GM21576 (cell line): ENCODE data around the gene RYR2.
A peak's percentile ranks its signal among the peaks of the same experiment; 100 is the strongest.

Experiments used
- ATAC-seq: cut with Tn5 transposase; IDR thresholded peaks from one replicate; pipeline ENCODE4 v1.9.1; 2021; ENCODE audit warnings: mild to moderate bottlenecking, moderate library complexity; ENCODE audit not compliant: unreplicated experiment

Gene RYR2

DNA sequence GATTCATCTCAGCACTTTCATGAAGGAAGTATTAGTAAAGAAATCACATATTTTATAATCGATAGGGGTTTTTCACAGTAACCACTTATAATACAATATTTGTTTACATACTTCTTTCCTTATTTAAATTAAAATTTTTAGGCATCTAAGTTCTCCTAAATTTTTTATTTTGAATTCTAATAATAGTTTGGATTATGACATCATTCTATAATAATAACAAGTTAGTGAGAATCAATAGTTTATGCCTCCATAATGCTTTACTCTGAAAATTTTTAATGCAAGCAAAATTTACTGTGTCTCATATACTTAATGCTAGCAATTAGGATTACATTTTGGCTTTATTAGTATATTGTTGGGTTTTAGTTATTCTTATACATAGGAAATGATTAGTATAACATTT lies 596.6 kb downstream of the RYR2 start:
- no peak for ATAC-seq

GRCh38 chr1:237640011-237640671 lies 598.2 kb downstream of the RYR2 start:
- ATAC-seq, result no peak

- ATAC-seq, result no peak
Measured at GRCh38 chr1:237640966-237641365, 599.0 kb downstream of the RYR2 start.

- ATAC-seq, result no peak
Measured at GRCh38 chr1:237650809-237651208, 608.8 kb downstream of the RYR2 start.

DNA sequence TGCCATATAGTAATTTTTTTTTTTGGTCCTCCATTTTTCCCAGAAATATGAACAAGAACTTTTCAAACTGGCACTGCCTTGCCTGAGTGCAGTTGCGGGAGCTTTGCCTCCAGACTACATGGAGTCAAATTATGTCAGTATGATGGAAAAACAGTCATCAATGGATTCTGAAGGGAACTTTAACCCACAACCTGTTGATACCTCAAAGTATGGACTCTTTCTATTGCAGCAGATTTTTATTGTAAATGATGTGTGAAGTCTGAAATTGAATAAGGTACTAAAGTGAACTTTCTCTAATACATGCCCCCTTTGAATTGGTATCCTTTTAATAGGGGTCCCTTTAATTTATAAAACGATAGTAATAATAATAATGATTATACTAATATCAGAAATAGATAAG lies 613.8 kb downstream of the RYR2 start:
- ATAC-seq, result no peak

GRCh38 chr1:237664348-237664747 lies 622.4 kb downstream of the RYR2 start:
- peak; percentile 63 for ATAC-seq

DNA sequence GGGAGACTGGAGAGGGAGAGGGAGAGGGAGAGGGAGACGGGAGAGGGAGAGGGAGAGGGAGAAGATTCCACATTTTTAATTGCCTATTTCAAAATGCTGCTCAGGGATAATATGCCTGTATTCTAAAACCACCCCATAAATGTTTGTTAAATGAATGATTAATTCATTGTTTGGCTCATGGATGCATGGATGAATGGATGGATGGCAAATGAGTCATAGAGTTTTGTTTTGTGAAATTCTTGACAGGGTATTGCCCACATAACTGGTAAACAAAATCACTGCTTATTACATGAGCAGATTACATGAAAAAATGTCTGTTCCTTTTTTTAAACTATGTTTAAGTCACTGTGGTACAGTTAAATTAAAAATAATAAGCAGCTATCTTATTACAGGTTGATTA lies 628.3 kb downstream of the RYR2 start:
- ATAC-seq, result no peak

DNA sequence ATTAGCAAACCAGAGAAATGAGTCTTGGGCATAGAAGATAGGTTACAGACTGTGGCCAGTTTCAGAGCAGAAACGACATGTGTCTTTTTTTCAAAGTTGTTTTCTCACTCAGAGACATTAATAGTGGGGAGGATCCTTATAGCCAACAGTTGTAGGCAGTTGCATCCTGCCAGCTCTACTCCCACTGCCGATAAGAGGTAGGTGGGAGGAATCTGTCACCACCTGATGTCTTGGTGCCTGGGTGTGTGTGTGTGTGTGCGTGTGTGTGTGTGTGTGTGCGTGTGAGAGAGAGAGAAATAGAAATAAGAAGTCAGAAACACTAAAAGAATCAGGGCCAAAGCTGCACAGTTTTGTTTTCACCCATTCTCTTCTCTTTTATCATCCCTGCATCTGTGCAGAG lies 629.3 kb downstream of the RYR2 start:
- no peak for ATAC-seq

DNA sequence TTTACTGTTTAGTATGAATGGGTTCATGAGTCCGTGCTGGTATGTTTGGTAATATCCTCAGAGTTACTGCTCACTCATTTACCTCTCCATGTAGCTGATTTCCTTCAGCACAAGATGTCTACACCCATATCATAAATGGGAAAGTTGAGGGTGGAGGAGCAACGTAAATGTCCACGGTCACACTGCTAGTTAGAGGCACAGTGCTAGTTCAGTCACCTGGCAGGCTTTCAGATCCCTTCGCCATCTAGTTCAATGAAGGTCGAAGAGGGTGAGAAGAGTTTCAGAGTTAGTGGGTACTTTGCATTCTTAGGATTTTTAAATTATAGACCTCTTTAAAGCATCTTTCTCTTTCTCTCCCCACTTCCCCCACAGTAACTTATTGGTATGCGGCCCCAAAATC lies 630.0 kb downstream of the RYR2 start:
- ATAC-seq, result no peak

DNA sequence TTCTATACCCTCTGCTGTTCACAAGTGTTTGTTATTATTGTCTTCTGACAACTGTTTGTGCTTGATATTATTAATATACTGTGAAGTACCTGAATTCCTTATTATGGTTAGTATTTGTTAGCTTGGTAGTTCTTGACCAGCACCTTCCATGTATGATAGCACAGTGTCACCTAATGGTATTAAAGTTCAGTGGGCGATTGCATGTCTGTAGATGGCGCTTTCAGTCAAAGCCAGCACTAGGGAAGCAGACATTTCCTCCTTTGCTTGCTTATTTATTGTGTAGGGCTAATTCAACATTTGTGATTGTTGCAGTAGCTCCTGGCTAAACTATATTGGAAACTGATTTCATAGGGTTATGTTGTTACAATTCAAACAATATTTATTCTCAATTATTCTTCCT lies 630.8 kb downstream of the RYR2 start:
- no peak for ATAC-seq

DNA sequence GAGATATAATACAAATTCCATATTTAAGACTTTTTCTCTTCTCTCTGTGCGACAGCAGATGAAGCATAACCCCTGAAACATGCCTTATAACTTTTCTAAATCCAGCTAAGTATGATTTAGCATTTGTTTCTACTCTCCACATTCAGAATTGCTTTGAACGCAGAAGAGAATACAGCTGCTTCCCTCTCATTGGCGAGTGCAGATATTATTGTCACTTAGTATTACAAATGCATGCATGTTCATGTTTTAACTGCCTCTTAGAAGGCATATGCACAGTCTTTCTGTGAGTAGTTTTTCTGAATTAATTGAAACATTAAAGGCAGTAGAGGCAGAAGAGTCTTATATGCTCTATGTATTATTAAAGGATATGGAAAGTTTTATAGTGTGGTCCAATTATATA lies 631.6 kb downstream of the RYR2 start:
- ATAC-seq, result no peak

- no peak for ATAC-seq
Measured at GRCh38 chr1:237677979-237678378, 636.0 kb downstream of the RYR2 start.

- no peak for ATAC-seq
Measured at GRCh38 chr1:237679687-237680086, 637.7 kb downstream of the RYR2 start.

- ATAC-seq, result no peak
Measured at GRCh38 chr1:237681210-237681609, 639.2 kb downstream of the RYR2 start.

DNA sequence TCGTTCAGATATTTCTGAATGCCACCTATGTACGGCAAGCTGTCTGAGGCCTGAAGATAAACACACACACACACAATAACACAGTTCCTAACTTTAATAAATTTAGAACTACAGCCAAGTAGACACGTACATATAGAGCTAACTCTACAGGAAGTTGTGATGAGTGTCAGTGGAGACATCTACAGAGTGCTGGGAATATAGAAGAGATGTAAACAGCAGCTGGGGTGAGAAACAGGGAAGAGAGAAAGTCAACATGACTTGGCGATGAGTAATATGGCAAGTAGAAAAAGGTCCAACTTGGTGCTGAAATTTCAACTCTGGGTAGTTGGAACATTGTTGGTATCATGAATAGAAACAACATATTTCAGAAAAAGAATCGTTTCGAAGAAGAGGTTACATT lies 642.3 kb downstream of the RYR2 start:
- no peak for ATAC-seq

DNA sequence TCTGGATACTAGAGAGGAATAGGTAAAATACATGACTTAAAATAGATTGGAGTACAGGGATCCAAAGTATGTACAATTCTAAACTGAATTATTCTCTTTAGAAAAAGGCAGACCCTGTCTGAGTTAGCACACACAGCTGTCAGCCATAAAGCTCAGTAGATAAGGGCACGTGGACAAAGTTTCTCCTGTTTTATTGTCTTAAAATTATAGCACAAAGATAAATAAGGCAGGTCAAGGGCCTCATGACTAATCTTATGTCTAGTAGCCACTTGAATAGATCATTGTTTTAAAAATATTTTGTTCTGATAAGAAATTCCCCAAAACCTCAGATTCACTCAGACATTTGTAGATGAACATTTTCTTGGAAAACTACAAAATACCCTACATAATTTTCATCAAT lies 643.6 kb downstream of the RYR2 start:
- ATAC-seq, result no peak

- ATAC-seq, result no peak
Measured at GRCh38 chr1:237687804-237688203, 645.8 kb downstream of the RYR2 start.

DNA sequence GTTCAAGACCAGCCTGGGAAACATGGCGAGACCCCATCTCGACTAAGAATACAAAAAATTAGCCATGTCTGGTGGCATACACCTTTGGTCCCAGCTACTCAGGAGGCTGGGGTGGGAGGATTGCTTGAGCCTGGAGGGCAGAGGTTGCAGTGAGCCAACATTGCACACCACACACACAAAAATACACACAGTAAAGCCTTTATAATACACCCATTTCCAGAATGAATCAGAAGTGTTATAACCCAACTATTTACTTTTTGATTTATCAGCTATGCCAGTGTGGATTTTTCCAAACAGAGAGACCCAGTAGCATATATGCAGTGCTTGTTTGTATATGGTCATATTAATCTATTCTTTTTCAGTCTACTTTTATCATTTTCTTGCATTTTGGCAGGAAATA lies 648.7 kb downstream of the RYR2 start:
- ATAC-seq, result no peak

DNA sequence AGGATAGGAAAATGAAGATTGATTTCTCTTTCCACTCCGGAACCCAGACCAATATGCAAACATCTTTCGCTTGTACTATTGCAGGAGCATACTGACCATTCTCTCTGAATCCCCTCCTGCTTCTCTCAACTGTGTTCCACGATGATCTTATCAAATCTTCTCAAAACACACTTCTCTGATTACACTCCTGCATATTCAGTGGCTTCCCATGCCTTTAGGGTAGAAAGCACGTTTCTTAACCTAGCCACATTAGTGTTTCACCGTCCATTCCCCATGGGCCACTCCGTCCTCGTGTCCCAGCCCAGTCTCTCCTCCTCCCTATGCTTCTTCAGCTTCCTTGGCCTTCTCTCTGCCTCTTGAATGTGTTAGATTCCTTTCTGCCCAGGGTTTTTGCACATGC lies 650.3 kb downstream of the RYR2 start:
- no peak for ATAC-seq

DNA sequence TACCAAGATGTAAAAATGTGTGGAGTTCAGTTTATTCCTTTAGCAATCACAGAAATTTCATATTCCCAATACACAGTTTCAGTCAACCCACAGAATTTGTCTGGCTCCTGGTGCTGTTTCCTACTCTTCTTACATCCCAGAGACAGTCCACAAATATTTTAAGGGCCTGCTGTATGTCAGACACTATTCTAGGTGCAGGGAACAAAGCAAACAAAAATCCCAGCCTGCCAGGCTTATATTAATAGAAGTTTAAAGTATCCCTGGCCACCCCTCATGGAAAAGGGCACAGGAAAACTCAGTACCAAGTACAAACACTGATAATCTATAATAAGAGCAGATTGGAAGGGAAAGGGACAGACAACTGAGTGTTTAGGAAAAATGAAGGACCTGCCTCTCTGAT lies 653.9 kb downstream of the RYR2 start:
- ATAC-seq, result no peak

- ATAC-seq, result no peak
Measured at GRCh38 chr1:237700181-237700580, 658.2 kb downstream of the RYR2 start.

DNA sequence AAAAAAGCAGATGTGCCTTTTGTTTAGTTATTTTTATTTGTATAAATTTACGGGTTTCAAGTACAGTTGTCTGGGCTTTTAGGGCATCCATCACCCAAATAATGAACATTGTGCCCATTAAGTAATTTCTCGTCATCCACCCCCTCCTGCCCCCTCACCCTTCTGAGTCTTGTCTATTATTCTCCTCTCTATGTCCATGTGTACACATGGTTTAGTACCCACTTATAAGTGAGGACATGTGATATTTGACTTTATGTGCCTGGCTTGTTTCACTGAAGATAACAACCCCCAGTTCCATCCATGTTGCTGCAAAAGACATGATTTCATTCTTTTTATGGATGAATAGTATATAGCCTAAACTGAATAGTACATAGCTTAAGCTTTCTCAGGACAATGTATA lies 659.5 kb downstream of the RYR2 start:
- no peak for ATAC-seq

GRCh38 chr1:237702161-237702560 lies 660.2 kb downstream of the RYR2 start:
- no peak for ATAC-seq
